HepG2 (cell line): Measurements from ENCODE around the gene EFNA2. TPM values are rescaled to one million over a fixed set of nuclear protein-coding genes. Genes with fewer than 3 reads are reported as not detected.

Source experiments
- ARNT ChIP-seq: fragments of 450-650 bp; IDR thresholded peaks from 2 replicates; pipeline ENCODE4 v1.6.1; 2017
- CENPX ChIP-seq: sonication (generic); formaldehyde crosslinking; IDR thresholded peaks from 2 replicates; pipeline ENCODE4 v1.9.0; 2021; ENCODE audit warnings: mild to moderate bottlenecking, missing genetic modification reagents, moderate library complexity
- FOXA1 ChIP-seq, 2 experiments: fragments of 450-650 bp in 1 of 2; sonication (generic) in 1 of 2; formaldehyde crosslinking in 1 of 2; IDR thresholded peaks; 2 replicates each; pipeline versions ENCODE4 v1.4.0 to v1.6.1; 2016 to 2020; ENCODE audit warnings: missing genetic modification reagents in 1 of 2
- FOXA3 ChIP-seq: IDR thresholded peaks from 2 replicates; pipeline ENCODE4 v1.6.1; 2016; ENCODE audit warnings: missing genetic modification reagents, missing compliant biosample characterization
- GMEB2 ChIP-seq: IDR thresholded peaks from 2 replicates; pipeline ENCODE4 v1.6.1; 2016; ENCODE audit warnings: missing biosample characterization, missing genetic modification reagents, low read depth
- GTF2F1 ChIP-seq: fragments of 150-350 bp; IDR thresholded peaks from 2 replicates; pipeline ENCODE4 v1.6.1; 2014; ENCODE audit warnings: low read length
- HCFC1 ChIP-seq: fragments of 150-350 bp; IDR thresholded peaks from 2 replicates; pipeline ENCODE4 v1.6.1; 2014; ENCODE audit warnings: low read depth, low read length
- HDAC1 ChIP-seq: sonication (generic); formaldehyde crosslinking; IDR thresholded peaks from 2 replicates; pipeline ENCODE4 v1.5.1; 2020; ENCODE audit warnings: mild to moderate bottlenecking, missing genetic modification reagents
- HDAC6 ChIP-seq: fragments of 200-600 bp; sonication (generic); IDR thresholded peaks from 2 replicates; pipeline ENCODE4 v1.7.0; 2017; ENCODE audit warnings: mild to moderate bottlenecking, antibody characterized with exemption, low read length, low read depth
- HNRNPL ChIP-seq: fragments of 200-400 bp; formaldehyde crosslinking; IDR thresholded peaks from 2 replicates; pipeline ENCODE4 v1.6.1; 2017; ENCODE audit warnings: mild to moderate bottlenecking, low read depth, low read length
- IRF1 ChIP-seq: sonication (generic); formaldehyde crosslinking; IDR thresholded peaks from 2 replicates; pipeline ENCODE4 v1.4.0; 2020; ENCODE audit warnings: low read depth, mild to moderate bottlenecking, missing genetic modification reagents
- NFATC3 ChIP-seq: sonication (generic); formaldehyde crosslinking; IDR thresholded peaks from 2 replicates; pipeline ENCODE4 v1.5.1; 2020; ENCODE audit warnings: mild to moderate bottlenecking, missing genetic modification reagents
- NR2F6 ChIP-seq, 2 experiments: IDR thresholded peaks; 2 replicates each; pipeline ENCODE4 v1.6.1; 2016; ENCODE audit warnings: antibody characterized with exemption in 1 of 2, mild to moderate bottlenecking in 1 of 2
- ONECUT2 ChIP-seq: sonication (generic); formaldehyde crosslinking; IDR thresholded peaks from 2 replicates; pipeline ENCODE4 v1.4.0; 2020; ENCODE audit warnings: missing genetic modification reagents
- TBX2 ChIP-seq: sonication (generic); formaldehyde crosslinking; IDR thresholded peaks from 2 replicates; pipeline ENCODE4 v1.5.0; 2020; ENCODE audit warnings: missing genetic modification reagents, mild to moderate bottlenecking, borderline replicate concordance
- ZBED4 ChIP-seq: sonication (generic); formaldehyde crosslinking; IDR thresholded peaks from 2 replicates; pipeline ENCODE4 v1.4.0; 2020; ENCODE audit warnings: missing genetic modification reagents, borderline replicate concordance
- ZEB1 ChIP-seq: IDR thresholded peaks from 2 replicates; pipeline ENCODE4 v1.6.1; 2012; ENCODE audit warnings: mild to moderate bottlenecking, low read depth, inconsistent platforms; ENCODE audit not compliant: insufficient replicate concordance
- ZFX ChIP-seq: sonication (generic); formaldehyde crosslinking; IDR thresholded peaks from 2 replicates; pipeline ENCODE4 v1.4.0; 2020; ENCODE audit warnings: mild to moderate bottlenecking, low read depth, missing genetic modification reagents, moderate library complexity
- ZNF234 ChIP-seq: sonication (generic); formaldehyde crosslinking; conservative IDR thresholded peaks from 2 replicates; pipeline ENCODE4 v1.5.1; 2020; ENCODE audit warnings: mild to moderate bottlenecking, missing genetic modification reagents
- ZNF335 ChIP-seq: sonication (generic); formaldehyde crosslinking; IDR thresholded peaks from 2 replicates; pipeline ENCODE4 v1.4.0; 2020; ENCODE audit warnings: missing genetic modification reagents
- ZNF431 ChIP-seq: sonication (generic); formaldehyde crosslinking; IDR thresholded peaks from 2 replicates; pipeline ENCODE4 v1.9.0; 2022; ENCODE audit warnings: missing genetic modification reagents, low read depth, mild to moderate bottlenecking, borderline replicate concordance
- ZNF460 ChIP-seq: sonication (generic); formaldehyde crosslinking; IDR thresholded peaks from 2 replicates; pipeline ENCODE4 v1.5.1; 2020; ENCODE audit warnings: missing genetic modification reagents, mild to moderate bottlenecking, borderline replicate concordance
- ZNF567 ChIP-seq: sonication (generic); formaldehyde crosslinking; IDR thresholded peaks from 2 replicates; pipeline ENCODE4 v1.8.1; 2023; ENCODE audit warnings: mild to moderate bottlenecking, missing genetic modification reagents, borderline replicate concordance
- ZNF83 ChIP-seq: sonication (generic); formaldehyde crosslinking; IDR thresholded peaks from 2 replicates; pipeline ENCODE4 v1.4.0; 2020; ENCODE audit warnings: missing genetic modification reagents, mild to moderate bottlenecking, borderline replicate concordance
- ZNF879 ChIP-seq: sonication (generic); formaldehyde crosslinking; IDR thresholded peaks from 2 replicates; pipeline ENCODE4 v1.8.1; 2023; ENCODE audit warnings: missing genetic modification reagents
- ZSCAN29 ChIP-seq: sonication (generic); formaldehyde crosslinking; conservative IDR thresholded peaks from 2 replicates; pipeline ENCODE4 v1.4.0; 2020; ENCODE audit warnings: mild to moderate bottlenecking, missing genetic modification reagents
- polyA plus RNA-seq, 8 experiments: library from polyadenylated mRNA; depleted of rRNA in 3 of 8; stranded (reverse) in 7 of 8; unstranded in 1 of 8; fragments of >200 nt; fragmentation: Illumina TruSeq in 4 of 8; extraction: Trizol in 4 of 8; gene quantifications; 2 replicates each; pipeline versions ENCODE4 v1.2.1 to v1.2.3, GENCODE V29; 2011 to 2016; ENCODE audit warnings: low read depth in 4 of 8, missing spikeins in 1 of 8, mixed read lengths in 1 of 8; ENCODE audit not compliant: insufficient read depth in 1 of 8
- total RNA-seq, 5 experiments: library from RNA; depleted of rRNA; stranded (reverse); fragments of >200 nt; fragmentation: Illumina TruSeq; extraction: Trizol; gene quantifications; 2 replicates each; pipeline ENCODE4 v1.2.3, GENCODE V29; 2016; ENCODE audit warnings: low read depth in 1 of 5

The EFNA2 gene
- total and polyA plus RNA-seq, 2 of the 13 experiments (the other 11 are each of a cell fraction or from before 2014, with no cell fraction given): 6.0 to 9.9 TPM

GRCh38 chr19:1304197-1304924 is 18.7 kb downstream of the EFNA2 start (continued):
- TF ChIP-seq ZNF431 (CRISPR knock-in tag) (no peak), ONECUT2 (CRISPR knock-in tag) (no peak), GMEB2 (CRISPR knock-in tag) (no peak), IRF1 (CRISPR knock-in tag) (no peak), HNRNPL (no peak), TBX2 (CRISPR knock-in tag) (peak; percentile 67; the same call in 1 of the 2 replicates), ZNF460 (CRISPR knock-in tag) (no peak), FOXA1 (IDR thresholded peaks at IDR 0.05) (no peak), FOXA1 (CRISPR knock-in tag; IDR thresholded peaks at IDR 0.05) (peak; percentile 90), HCFC1 (no peak), HDAC1 (CRISPR knock-in tag) (no peak; the same call in none of the 2 replicates), ZSCAN29 (CRISPR knock-in tag) (no peak), GTF2F1 (no peak), ARNT (no peak), FOXA3 (CRISPR knock-in tag) (peak; percentile 77), ZNF83 (CRISPR knock-in tag) (no peak), CENPX (no peak), NR2F6 (IDR thresholded peaks at IDR 0.05) (no peak), NR2F6 (CRISPR knock-in tag; IDR thresholded peaks at IDR 0.05) (peak; percentile 28; the same call in 1 of the 2 replicates), ZEB1 (peak; percentile 72), ZFX (CRISPR knock-in tag) (peak; percentile 82; the same call in 1 of the 2 replicates), ZBED4 (CRISPR knock-in tag) (peak; percentile 88; the same call in 1 of the 2 replicates), ZNF879 (CRISPR knock-in tag) (no peak), NFATC3 (CRISPR knock-in tag) (no peak), HDAC6 (no peak), ZNF335 (CRISPR knock-in tag) (peak; percentile 86), ZNF234 (CRISPR knock-in tag) (no peak), ZNF567 (CRISPR knock-in tag) (no peak)
